GM19239 (cell line): ENCODE results near the gene ANKS1A.

ENCODE experiments used
- DNase-seq: peaks from one replicate; pipeline ENCODE4 v3.0.0; 2011; ENCODE audit warnings: low spot score; ENCODE audit not compliant: insufficient read length
- FAIRE-seq: peaks from 2 replicates; lab custom pipeline; 2011; peaks lifted over from hg19 to GRCh38; lab: Jason Lieb, UNC

ANKS1A gene

DNA sequence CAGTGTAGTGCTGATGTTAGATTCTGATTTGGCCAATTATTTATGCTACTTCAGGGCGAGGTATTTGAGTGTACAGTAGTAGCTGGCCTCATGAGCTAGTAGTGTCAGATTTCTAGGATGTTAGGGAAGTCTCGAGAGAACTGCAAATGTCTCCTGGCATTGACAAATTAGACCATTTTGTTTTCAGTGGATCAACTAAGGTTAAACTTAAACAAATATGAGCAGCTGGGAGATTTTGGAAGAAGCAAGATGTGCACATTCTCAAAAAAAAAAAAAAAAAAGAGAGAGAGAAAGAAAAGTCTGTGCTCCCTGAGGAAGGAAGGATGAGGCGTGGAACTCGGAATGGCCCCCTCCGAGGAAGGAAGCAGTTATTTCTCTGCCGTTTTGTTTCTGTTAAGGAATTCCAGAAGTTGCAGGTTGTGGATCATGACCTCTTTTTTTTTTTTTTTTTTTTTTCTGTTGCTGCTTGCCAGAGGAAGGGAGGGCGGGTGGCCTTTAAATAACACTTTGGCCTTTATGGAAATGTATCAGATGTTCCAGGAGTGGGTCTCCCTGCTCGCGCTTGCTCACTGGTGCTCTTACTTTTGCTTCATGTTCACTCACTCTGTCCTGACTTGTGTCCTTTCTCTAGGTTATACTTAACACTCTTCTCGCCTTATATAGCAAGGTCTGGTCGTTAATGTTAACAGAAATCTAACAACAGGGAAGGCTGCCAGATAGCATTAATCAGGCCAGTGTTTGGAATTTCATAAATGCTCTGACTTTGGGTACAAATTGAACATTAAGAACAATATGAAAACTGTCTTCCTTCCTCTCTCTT, 127.7 kb downstream of the ANKS1A start:
- DNase-seq, result no peak
- FAIRE-seq, result no peak

DNA sequence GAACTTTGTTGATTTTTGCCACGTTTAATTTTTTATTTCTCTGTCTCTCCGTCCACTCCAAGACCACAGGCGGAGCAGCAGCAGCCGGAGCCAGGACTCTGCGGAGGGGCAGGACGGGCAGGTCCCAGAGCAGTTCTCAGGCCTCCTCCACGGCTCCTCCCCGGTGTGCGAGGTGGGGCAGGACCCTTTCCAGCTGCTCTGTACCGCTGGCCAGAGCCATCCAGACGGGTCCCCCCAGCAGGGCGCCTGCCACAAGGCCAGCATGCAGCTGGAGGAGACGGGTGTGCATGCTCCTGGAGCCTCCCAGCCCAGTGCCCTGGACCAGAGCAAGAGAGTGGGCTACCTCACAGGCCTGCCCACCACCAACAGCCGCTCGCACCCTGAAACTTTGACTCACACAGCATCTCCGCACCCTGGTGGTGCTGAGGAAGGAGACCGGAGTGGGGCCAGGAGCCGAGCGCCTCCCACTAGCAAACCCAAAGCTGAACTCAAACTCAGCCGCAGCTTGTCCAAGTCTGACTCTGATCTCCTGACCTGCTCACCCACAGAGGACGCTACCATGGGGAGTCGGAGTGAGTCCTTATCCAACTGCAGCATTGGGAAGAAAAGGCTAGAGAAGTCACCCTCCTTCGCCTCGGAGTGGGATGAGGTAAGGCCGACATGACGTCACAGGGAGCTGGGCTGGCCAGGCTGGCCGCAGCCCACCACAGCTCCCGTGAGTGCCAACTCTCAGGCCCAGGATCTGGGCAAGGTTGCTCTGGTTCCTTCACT, 128.5 kb downstream of the ANKS1A start:
- FAIRE-seq (no peak), DNase-seq (no peak)

DNA sequence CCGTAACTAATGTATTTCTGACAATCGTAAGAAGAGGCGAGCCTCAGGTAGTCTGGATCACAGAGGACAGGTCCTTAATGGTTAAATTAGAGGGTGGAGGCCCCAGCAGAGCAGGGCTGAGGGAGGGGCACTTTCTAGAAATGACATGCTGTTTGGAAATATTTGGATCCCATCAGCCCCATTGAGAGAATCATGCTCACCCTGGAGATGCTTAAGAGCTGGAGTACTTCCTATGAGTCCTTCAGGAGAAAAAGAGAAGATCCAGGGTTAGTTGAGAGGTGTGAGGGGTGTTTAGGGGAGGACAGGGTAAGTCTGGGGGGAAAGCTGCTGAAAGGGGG, 129.1 kb downstream of the ANKS1A start:
- DNase-seq (no peak), FAIRE-seq (no peak)

DNA sequence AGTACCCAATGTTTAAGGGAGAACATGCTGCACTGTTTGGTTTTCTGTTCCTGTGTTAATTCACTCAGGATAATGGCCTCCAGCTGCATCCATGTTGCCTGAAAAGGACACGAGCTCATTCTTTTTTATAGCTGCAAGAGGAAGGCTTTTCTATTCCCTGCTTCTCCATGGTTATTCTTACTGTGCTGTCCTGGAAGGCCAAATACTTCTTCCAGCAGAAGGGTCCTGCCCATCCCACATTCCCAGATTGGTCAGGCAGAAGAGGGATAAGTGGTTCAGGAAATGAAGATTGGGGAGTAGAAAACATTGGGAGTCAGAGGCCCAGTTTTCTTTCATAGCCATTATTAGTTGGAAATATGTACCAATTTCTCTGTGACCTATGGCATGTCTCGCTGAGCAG, 129.7 kb downstream of the ANKS1A start:
- FAIRE-seq (no peak), DNase-seq (no peak)

DNA sequence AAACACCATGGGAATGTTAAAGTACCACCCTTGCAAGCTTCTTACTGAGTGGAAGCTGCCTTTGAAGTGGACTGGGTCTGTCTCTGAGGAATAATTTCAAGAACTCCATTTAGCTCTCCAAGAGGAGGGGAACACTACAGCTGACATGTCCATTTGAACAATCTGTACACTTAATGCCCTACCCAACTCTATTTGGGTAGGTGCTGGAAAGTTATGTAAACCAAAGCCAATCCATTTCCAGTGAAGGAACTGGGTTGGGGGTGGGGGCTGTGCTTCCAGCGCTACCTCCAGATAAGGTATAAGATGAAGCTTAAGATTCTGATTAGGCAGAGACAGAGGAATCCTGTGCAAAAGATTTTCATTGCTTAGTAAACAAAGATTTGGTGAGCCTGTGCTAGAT, 130.1 kb downstream of the ANKS1A start:
- FAIRE-seq (no peak), DNase-seq (no peak)

DNA sequence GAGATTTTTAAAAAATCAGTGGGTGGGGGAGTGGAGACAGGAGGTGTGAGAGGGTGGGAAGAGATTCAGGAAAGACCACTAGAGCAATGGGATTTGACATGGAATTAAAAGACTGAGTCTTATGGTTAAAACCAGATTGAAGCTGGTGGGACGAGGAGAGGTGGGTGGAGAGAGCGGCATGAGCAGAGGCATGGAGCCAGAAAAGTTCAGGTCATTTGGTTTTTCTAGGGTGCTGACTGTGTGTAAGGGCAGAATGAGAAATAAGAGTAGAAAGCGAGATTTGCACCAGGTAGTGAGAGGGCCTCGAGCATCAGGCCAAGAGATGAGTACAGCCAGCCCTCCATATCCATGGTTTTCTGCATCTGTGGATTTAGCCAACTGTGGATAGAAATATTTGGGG, 130.8 kb downstream of the ANKS1A start:
- DNase-seq (no peak), FAIRE-seq (no peak)

DNA sequence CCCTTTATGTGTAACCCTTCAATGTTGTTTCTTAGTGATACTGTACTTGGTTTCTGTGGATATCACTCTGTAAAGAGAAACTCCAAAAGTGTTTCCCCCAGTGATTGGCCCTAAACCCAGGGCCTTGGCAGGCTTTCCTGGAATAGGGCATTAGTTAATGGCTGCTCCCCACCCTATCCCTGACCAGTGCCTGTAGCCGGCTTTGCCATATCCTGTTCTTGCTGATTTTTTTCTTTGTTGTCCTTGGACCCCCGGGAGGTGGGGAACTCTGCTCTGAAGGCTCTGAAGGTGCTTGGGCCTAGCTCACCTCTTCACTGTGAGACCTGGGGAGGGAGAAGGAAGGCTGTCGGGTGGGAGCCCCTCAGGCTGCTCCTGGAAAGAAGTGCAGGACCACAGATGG, 131.9 kb downstream of the ANKS1A start:
- DNase-seq (no peak), FAIRE-seq (no peak)

DNA sequence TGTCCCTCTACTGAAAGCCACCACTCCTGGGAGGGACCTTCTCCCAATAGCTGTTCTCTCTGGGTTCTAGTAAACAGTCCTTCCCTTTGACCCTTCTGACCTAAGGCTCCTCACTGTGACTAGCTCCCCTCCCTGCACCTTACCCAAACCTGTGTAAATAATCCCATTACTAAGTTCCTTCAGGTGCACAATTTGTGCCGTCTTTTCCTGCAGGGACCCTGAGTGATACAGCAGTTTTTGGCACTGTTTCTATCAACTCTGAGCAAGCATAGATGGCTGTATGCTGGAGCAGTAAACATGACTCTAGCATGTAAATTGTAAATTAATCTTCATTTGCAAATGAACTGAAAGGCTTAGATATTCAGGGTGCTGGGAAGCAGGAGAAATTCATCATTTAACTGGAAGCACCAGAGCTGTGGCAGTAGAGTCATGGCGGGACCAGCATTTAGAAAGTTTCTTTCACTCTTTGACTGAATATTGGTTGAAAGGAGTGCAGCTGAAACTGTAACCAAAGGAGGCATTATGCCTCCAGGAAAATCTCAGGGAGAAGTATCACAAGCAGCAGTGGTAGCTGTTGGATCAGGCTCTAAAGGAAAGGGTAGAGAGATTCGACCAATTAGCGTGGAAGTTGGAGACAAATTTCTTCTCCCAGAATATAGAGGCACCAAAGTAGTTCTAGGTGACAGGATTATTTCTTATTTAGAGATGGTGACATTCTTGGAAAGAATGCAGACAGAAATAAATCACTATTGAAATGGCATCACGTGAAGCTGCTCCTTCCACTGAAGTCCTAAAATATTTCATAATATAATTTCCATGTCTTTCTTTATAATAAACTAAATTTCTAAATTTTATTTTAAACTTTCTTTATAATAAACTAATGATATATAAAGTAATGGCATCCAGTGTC, 134.3 kb downstream of the ANKS1A start:
- DNase-seq, result no peak
- no peak for FAIRE-seq

DNA sequence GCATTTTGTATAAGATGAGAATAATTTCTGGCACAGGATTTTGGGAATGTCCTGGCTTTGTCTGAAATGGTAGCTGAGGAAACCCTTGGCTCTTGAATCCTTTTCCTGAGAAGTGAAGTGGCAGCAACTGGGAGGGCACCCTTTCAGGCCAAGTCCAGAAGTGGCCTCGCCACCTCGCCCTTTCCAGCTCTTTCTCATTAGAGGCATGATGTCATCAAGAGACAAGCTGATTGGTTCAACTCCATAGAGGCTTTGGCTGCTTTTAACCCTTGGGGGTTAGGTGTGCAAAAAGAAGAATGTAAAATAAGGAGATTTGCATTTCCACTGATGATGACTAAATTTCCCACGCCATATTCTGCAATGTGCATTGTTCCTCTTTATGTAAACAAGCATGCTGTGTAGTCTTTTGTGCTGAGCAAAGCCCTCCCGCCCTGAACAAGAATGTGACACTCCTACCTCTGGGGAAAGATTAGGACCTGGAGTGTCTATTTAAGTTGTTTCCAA, 135.5 kb downstream of the ANKS1A start:
- FAIRE-seq, result no peak
- no peak for DNase-seq

DNA sequence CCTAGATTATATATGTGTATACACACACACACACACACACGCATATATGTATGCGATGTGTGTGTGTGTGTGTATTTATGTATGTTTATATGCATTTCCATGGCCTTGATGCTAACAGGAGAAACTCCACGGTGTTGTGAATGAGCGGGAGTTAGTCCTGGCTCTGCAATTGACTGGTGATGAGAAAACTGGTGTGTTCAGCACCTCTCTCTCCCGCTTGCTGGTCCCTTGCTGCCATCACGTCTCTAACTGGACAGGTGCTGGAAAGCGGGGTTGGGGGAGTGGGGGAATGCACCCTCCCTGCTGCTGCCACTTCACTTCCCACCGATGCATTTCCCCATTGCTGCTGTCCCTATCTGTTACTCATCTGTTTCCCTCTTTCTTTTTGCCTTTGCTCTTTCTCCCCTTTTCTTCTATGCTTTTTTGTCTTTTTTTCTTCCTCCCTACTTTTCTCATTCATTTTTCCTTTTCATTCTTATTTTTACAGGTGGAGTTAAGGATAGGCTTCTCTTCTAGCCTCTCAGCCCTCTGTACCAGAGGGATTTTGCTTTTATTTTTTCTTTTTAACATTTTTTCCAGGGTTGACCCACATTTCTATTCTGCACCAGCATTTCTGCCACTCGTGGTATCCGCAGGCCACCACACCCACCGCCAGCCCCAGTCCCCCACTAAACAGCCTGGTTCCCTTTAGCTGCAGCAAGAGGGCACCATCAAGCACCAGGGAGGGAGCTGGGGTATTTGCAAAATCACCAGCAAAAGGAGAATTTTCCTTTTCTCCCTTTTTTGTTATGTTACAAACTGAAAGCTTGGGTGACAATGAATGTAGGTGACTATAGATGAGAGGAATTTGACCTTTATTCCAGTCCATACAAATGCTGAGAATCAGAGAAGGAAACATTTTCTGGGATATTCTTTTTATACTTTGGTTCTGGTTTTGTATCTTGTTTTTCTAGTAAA, 136.5 kb downstream of the ANKS1A start:
- DNase-seq (no peak), FAIRE-seq (no peak)

DNA sequence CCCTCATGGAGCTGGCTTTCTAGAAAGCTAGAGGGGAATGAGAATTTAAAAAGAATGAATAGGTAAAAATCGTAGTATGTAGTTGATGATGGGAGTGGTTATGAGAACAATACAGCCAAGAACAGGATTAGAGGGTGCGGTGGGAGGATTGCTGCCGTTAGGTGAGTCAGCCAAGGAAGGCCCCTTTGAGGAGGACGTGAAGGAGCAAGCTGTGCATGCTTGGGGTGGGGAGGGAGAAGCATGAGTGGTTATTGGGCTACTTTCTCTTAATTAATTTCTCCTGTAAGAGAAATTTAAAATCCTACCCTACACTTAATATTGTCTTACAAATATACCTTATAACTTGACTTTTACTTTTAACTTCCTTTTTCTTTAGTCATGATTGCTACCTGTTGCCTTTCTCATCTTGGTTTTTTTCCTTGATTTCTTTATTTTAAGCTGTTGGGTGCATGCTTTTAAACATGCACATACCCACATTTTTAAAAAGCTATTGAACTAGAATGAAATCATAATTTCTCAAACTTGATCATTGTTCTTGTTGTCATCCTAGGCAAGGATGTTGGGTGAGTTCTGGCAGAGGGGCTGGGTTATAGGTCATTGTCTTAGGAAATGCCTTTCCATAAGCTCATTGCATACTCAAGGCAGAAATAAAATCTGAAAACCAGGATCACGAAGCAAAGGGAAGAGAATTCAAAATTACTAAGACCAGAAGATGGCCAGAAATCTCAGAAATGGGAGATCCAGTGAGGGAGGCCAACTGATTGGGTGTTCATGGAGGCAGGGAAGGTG, 137.6 kb downstream of the ANKS1A start:
- DNase-seq (no peak), FAIRE-seq (no peak)

DNA sequence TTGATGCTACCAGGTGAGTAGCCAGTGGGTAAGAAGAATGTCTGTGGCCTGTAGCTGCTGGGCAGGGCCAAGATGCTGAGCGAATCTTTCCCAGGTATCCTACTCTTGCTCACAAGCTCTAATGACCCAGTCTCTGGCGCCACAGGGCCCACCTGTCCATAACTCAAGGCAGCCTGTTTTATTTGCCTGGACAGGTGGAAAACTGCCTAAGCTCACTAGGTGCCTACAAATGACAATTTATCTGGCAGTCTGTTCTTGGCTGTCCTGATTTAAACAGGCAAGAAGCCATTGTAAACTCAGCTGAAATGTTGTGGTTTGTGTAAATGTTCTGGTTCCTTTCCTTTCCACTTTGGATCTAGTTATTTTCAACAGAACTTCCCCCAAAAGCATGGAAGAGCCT, 138.8 kb downstream of the ANKS1A start:
- no peak for FAIRE-seq

DNA sequence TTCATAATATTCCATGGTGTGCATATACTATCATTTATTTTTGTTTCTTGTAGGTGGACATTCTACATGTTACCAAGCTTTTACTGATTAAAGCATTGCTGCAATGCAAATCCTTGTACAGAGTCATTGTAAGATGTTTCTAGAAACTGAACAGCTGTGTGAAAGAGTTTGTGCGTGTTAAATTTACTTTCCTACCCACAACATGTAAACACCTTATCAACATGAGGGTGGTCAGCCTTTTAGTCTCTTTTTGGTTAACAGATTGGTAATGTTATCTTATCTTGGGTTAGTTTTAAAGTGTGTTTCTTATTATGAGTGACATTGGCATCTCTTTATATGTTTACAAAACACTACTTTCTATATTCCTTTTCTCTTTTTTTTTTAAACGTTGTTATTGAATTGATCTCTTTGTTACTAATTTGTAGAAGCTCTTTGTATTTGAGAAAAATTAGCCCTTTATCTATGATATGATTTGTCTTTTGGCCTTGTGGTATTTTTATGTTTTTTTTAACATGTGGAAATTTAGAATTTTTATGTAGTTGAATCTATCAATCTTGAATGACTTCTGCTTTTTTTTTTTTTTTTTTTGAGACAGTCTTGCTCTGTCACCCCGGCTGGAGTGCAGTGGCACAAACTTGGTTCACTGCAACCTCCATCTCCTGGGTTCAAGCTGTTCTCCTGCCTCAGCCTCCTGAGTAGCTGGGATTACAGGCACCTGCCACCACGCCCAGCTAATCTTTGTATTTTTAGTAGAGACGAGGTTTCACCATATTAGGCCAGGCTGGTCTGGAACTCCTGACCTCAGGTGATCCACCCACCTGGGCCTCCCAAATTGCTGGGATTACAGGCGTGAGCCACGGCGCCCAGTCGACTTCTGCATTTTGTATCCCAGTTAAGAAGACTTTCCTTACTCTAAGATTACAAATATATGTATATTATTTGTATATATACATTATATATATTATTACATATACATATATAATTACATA, 140.0 kb downstream of the ANKS1A start:
- DNase-seq, result no peak
- FAIRE-seq, result no peak

More for the DNA sequence above, 138.8 kb downstream of the ANKS1A start:
- DNase-seq, result no peak

DNA sequence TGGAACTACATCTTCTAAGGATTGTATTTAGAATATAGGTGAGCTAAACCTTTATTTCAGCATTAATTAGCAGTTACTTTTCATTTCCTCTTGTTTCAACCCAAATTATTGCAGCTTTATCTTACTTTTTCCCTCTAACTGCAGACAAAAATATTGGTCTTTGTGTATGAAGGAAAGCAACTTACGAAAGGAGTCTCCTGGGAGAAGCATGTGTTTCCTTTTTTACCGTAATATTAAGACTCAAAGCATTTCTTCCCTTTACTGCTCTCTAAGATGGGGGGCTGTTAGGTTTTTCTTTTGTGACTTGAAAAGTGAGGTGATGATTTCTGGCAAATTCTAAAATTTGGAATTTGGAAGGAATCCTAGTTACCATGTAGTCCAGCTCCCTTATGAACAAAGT, 141.0 kb downstream of the ANKS1A start:
- DNase-seq, result no peak
- FAIRE-seq, result no peak

DNA sequence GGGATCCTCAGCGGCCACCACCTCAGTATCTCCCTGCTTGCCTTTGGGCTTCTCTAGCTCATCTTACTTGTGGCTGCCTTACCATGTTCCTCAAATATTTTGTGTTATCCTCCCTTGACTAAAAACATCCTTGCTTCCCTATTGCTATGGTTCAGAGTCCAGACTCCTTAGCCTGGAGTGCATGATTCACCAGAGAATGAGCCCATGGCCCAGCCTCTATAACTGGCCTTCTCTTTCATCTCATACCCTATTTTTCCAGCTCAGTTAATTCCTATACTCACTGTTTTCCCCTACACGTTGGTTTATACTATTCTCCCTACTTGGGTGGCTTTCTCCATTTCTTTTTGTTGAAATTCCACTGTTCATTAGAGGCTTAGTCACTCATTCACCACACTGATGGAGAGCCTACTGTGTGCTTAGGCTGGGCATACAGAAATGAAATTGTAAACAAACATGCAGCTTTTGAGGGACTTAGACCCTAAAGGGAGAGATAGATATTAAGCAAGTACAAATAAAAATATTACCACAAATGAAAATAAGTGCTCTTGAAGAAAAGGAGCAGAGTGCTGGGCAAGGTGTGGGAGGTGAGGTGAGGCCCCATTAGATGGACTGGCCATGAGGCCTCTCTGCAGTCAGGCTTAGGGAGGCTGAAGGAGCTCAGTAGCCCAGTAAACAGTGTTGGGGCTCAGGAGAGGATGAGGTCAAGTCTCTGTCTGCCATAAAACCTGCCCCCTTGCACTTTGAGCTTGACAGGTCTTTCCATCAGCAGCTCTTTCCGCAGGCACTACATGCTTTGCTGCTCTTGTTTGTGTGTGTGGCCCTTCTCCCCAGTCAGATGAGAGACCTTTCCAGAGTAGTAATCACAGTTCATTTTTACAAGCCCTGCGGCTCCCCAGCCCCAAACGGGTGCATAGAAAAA, 142.8 kb downstream of the ANKS1A start:
- DNase-seq (no peak), FAIRE-seq (no peak)

DNA sequence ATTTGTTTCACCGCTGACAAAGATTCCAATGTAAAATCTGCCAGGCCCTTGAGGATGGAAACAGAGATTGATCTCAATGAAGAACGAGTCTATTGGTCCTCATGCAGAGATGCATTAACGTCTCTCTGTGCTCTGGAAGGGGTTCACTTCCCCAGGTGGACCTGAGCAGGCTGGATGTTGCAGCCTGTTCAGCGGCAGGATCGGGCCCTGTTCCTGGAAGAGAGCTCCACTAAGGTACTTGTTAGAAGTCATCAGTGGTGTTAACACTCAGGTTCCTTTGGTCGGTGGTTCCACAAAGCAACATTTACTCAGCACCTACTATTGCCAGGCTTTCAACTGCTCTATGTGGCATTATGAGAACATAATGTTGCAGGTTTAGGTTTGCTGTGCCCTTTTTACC, 144.6 kb downstream of the ANKS1A start:
- FAIRE-seq, result no peak

More for the DNA sequence above, 144.6 kb downstream of the ANKS1A start:
- DNase-seq, result no peak
